HG03135 (cell line): ENCODE results near the gene TMEM215.

Source experiments
- ATAC-seq: cut with Tn5 transposase; IDR thresholded peaks from one replicate; pipeline ENCODE4 v1.9.1; 2021; ENCODE audit warnings: mild to moderate bottlenecking, moderate library complexity; ENCODE audit not compliant: unreplicated experiment

The TMEM215 gene

GRCh38 chr9:32832346-32832745 lies 49.0 kb downstream of the TMEM215 start:
- ATAC-seq: no peak
